HepG2 (cell line): ENCODE measurements around the gene GRK6. TPM values are rescaled to one million over a fixed set of nuclear protein-coding genes. Genes with fewer than 3 reads are reported as not detected.

ENCODE experiments used
- ARNT2 ChIP-seq: sonication (generic); formaldehyde crosslinking; IDR thresholded peaks from 2 replicates; pipeline ENCODE4 v1.8.0; 2022; ENCODE audit warnings: mild to moderate bottlenecking, low read depth, missing genetic modification reagents, moderate library complexity
- FOXP4 ChIP-seq: sonication (generic); formaldehyde crosslinking; IDR thresholded peaks from 2 replicates; pipeline ENCODE4 v1.4.0; 2020; ENCODE audit warnings: missing genetic modification reagents
- HDAC2 ChIP-seq: sonication (generic); formaldehyde crosslinking; IDR thresholded peaks from 2 replicates; pipeline ENCODE4 v1.4.0; 2020; ENCODE audit warnings: missing genetic modification reagents
- LCORL ChIP-seq, 2 experiments: fragments of 450-650 bp in 1 of 2; sonication (generic) in 1 of 2; formaldehyde crosslinking in 1 of 2; IDR thresholded peaks; 2 replicates each; pipeline versions ENCODE4 v1.5.0 to v1.6.1; 2017 to 2020; ENCODE audit warnings: antibody characterized with exemption in 1 of 2, missing genetic modification reagents in 1 of 2
- MTA1 ChIP-seq: sonication (generic); formaldehyde crosslinking; IDR thresholded peaks from 2 replicates; pipeline ENCODE4 v1.4.0; 2020; ENCODE audit warnings: missing genetic modification reagents, mild to moderate bottlenecking, borderline replicate concordance
- MYPOP ChIP-seq: sonication (generic); formaldehyde crosslinking; IDR thresholded peaks from 2 replicates; pipeline ENCODE4 v1.8.1; 2023; ENCODE audit warnings: mild to moderate bottlenecking, moderate library complexity, missing genetic modification reagents
- NFIB ChIP-seq: sonication (generic); formaldehyde crosslinking; IDR thresholded peaks from 2 replicates; pipeline ENCODE4 v1.9.0; 2021; ENCODE audit warnings: missing genetic modification reagents, mild to moderate bottlenecking, borderline replicate concordance
- POLR2G ChIP-seq: fragments of 200-400 bp; formaldehyde crosslinking; IDR thresholded peaks from 2 replicates; pipeline ENCODE4 v1.6.1; 2018; ENCODE audit warnings: mild to moderate bottlenecking, low read depth, low read length, moderate library complexity
- RNF219 ChIP-seq: sonication (generic); formaldehyde crosslinking; IDR thresholded peaks from 2 replicates; pipeline ENCODE4 v1.5.0; 2020; ENCODE audit warnings: mild to moderate bottlenecking, missing genetic modification reagents
- SIX4 ChIP-seq: sonication (generic); formaldehyde crosslinking; IDR thresholded peaks from 2 replicates; pipeline ENCODE4 v1.4.0; 2020; ENCODE audit warnings: missing genetic modification reagents
- ZNF17 ChIP-seq: sonication (generic); formaldehyde crosslinking; IDR thresholded peaks from 2 replicates; pipeline ENCODE4 v1.5.0; 2020; ENCODE audit warnings: mild to moderate bottlenecking, missing genetic modification reagents
- ZNF263 ChIP-seq: sonication (generic); formaldehyde crosslinking; IDR thresholded peaks from 2 replicates; pipeline ENCODE4 v1.4.0; 2020; ENCODE audit warnings: missing genetic modification reagents
- ZNF326 ChIP-seq: sonication (generic); formaldehyde crosslinking; IDR thresholded peaks from 2 replicates; pipeline ENCODE4 v1.4.0; 2020; ENCODE audit warnings: missing genetic modification reagents, borderline replicate concordance
- ZNF776 ChIP-seq: sonication (generic); formaldehyde crosslinking; IDR thresholded peaks from 2 replicates; pipeline ENCODE4 v1.4.0; 2020; ENCODE audit warnings: mild to moderate bottlenecking, missing genetic modification reagents
- ZNF891 ChIP-seq: sonication (generic); formaldehyde crosslinking; IDR thresholded peaks from 2 replicates; pipeline ENCODE4 v1.5.0; 2020; ENCODE audit warnings: mild to moderate bottlenecking, missing genetic modification reagents
- ZSCAN29 ChIP-seq: sonication (generic); formaldehyde crosslinking; conservative IDR thresholded peaks from 2 replicates; pipeline ENCODE4 v1.4.0; 2020; ENCODE audit warnings: mild to moderate bottlenecking, missing genetic modification reagents
- polyA plus RNA-seq, 8 experiments: library from polyadenylated mRNA; depleted of rRNA in 3 of 8; stranded (reverse) in 7 of 8; unstranded in 1 of 8; fragments of >200 nt; fragmentation: Illumina TruSeq in 4 of 8; extraction: Trizol in 4 of 8; gene quantifications; 2 replicates each; pipeline versions ENCODE4 v1.2.1 to v1.2.3, GENCODE V29; 2011 to 2016; ENCODE audit warnings: low read depth in 4 of 8, missing spikeins in 1 of 8, mixed read lengths in 1 of 8; ENCODE audit not compliant: insufficient read depth in 1 of 8
- total RNA-seq, 5 experiments: library from RNA; depleted of rRNA; stranded (reverse); fragments of >200 nt; fragmentation: Illumina TruSeq; extraction: Trizol; gene quantifications; 2 replicates each; pipeline ENCODE4 v1.2.3, GENCODE V29; 2016; ENCODE audit warnings: low read depth in 1 of 5
- TF ChIP-seq, protein P1 (sequence below): sonication (generic); formaldehyde crosslinking; IDR thresholded peaks from 2 replicates; pipeline ENCODE4 v1.5.0; 2020; ENCODE audit warnings: mild to moderate bottlenecking, missing genetic modification reagents, moderate library complexity
- TF ChIP-seq, protein P2 (sequence below): sonication (generic); formaldehyde crosslinking; IDR thresholded peaks from 2 replicates; pipeline ENCODE4 v1.8.1; 2023; ENCODE audit warnings: mild to moderate bottlenecking, inconsistent platforms, moderate library complexity, missing genetic modification reagents, borderline replicate concordance

The GRK6 gene
- total and polyA plus RNA-seq, 2 of the 13 experiments (the other 11 are each of a cell fraction or from before 2014, with no cell fraction given) = 13.2 to 19.9 TPM

DNA sequence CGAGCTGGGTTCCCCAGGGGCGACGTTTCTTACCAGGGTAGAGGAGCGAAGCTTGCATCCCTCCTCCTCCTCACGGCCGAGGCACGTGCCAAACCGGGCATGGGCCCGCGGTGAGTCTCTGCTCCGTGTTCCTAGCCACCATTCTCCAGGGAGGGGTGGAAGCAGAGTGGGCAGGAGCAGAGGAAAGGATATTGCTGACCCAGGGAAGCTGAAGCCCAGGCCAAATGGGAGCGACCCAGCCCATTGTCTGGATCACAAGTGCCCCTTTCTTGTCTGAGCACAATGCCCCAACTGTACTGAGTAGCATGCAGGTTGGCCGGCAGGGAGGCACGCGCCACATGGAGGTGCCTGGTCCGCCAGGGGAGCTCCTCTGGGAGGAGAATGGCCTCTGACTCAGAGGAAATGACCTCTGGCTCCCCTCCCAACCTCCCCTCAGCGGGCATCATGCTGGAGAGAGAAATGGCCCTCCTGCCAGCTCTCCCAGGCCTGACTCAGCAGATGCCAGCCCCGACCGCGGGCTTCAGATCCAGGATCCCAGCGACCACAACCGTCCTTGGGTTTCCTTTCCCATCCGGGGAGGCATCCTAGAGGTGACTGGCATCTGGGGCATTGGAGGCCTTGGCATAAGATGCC lies 21.3 kb downstream of the GRK6 start (continued):
- TF ChIP-seq LCORL (IDR thresholded peaks at IDR 0.05) (no peak), LCORL (CRISPR knock-in tag; IDR thresholded peaks at IDR 0.05) (peak; percentile 61), ARNT2 (CRISPR knock-in tag) (peak; percentile 69; the same call in 1 of the 2 replicates), ZNF263 (CRISPR knock-in tag) (peak; percentile 42; the same call in 1 of the 2 replicates), FOXP4 (CRISPR knock-in tag) (0 out of 2 replicates have a peak, but pooled peaks have one; percentile 22), ZNF891 (CRISPR knock-in tag) (0 out of 2 replicates have a peak, but pooled peaks have one; percentile 32), NFIB (no peak), POLR2G (peak; percentile 91), ZNF326 (CRISPR knock-in tag) (peak; percentile 31; the same call in 1 of the 2 replicates), SIX4 (CRISPR knock-in tag) (no peak), HDAC2 (CRISPR knock-in tag) (peak; percentile 59), MTA1 (0 out of 2 replicates have a peak, but pooled peaks have one; percentile 67), RNF219 (no peak), ZNF776 (CRISPR knock-in tag) (0 out of 2 replicates have a peak, but pooled peaks have one; percentile 49), ZSCAN29 (peak; percentile 82; the same call in 1 of the 2 replicates), MYPOP (0 out of 2 replicates have a peak, but pooled peaks have one; percentile 28), ZNF17 (no peak)
- TF ChIP-seq, protein P1, sequence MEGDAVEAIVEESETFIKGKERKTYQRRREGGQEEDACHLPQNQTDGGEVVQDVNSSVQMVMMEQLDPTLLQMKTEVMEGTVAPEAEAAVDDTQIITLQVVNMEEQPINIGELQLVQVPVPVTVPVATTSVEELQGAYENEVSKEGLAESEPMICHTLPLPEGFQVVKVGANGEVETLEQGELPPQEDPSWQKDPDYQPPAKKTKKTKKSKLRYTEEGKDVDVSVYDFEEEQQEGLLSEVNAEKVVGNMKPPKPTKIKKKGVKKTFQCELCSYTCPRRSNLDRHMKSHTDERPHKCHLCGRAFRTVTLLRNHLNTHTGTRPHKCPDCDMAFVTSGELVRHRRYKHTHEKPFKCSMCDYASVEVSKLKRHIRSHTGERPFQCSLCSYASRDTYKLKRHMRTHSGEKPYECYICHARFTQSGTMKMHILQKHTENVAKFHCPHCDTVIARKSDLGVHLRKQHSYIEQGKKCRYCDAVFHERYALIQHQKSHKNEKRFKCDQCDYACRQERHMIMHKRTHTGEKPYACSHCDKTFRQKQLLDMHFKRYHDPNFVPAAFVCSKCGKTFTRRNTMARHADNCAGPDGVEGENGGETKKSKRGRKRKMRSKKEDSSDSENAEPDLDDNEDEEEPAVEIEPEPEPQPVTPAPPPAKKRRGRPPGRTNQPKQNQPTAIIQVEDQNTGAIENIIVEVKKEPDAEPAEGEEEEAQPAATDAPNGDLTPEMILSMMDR = peak; percentile 46
- TF ChIP-seq, protein P2, sequence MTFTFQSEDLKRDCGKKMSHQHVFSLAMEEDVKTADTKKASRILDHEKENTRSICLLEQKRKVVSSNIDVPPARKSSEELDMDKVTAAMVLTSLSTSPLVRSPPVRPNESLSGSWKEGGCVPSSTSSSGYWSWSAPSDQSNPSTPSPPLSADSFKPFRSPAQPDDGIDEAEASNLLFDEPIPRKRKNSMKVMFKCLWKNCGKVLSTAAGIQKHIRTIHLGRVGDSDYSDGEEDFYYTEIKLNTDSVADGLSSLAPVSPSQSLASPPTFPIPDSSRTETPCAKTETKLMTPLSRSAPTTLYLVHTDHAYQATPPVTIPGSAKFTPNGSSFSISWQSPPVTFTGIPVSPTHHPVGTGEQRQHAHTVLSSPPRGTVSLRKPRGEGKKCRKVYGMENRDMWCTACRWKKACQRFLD (CRISPR knock-in tag) = no peak
